HepG2 (cell line): ENCODE data around the gene MSGN1. TPM values are rescaled to one million over a fixed set of nuclear protein-coding genes. Genes with fewer than 3 reads are reported as not detected.

Experiments used
- ATAC-seq: fragments of 200-7000 bp; cut with Tn5 transposase; 3 replicates; pipeline ENCODE4 v1.9.1; 2020; ENCODE audit warnings: mild to moderate bottlenecking, moderate library complexity
- BruUV-seq: library from RNA; stranded (reverse); fragments of 400-500 nt; replicated peaks from 2 replicates; lab custom pipeline; 2021; lab: Mats Ljungman, UMichigan
- CTCF ChIA-PET: fragments of 300-600 bp; formaldehyde crosslinking; extraction: SDS; loops from one replicate; lab custom pipeline; 2021; ENCODE audit warnings: low total read pairs, inconsistent platforms, low intra/inter-chr PET ratio; lab: Yijun Ruan, JAX
- POLR2A ChIA-PET: fragments of 350-600 bp; sonication (Branson Sonifier 250); formaldehyde crosslinking; loops from one replicate; lab custom pipeline; 2020; ENCODE audit warnings: antibody characterized with exemption, inconsistent platforms; lab: Yijun Ruan, JAX
- DNase-seq: peaks from one replicate; pipeline ENCODE4 v3.0.0-alpha.2; 2015; ENCODE audit warnings: low spot score
- FAIRE-seq: peaks from 3 replicates; lab custom pipeline; 2011; peaks lifted over from hg19 to GRCh38; lab: Jason Lieb, UNC
- H2AFZ ChIP-seq: one replicate; pipeline ENCODE4 v1.6.1; 2011; ENCODE audit warnings: low read length, inconsistent platforms
- H3K27ac ChIP-seq: fragments of 300-600 bp; 3 replicates; pipeline ENCODE4 v1.8.0; 2011; ENCODE audit warnings: mixed run types, mild to moderate bottlenecking, mixed read lengths, low read length, inconsistent platforms; ENCODE audit not compliant: insufficient read depth; ENCODE audit errors: extremely low read length
- H3K27me3 ChIP-seq, 2 experiments: fragments of 200-600 bp in 1 of 2; 2 replicates in 1 of 2; 3 replicates in 1 of 2; pipeline versions ENCODE4 v1.6.0 to v1.8.0; 2011; ENCODE audit warnings: low read length in 2 of 2, mild to moderate bottlenecking in 2 of 2, moderate library complexity in 2 of 2, inconsistent platforms in 1 of 2; ENCODE audit not compliant: insufficient read depth in 2 of 2, control insufficient read depth in 1 of 2
- H3K36me3 ChIP-seq, 2 experiments: fragments of 200-600 bp in 1 of 2; replicated peaks in 1 of 2; 2 replicates in 1 of 2; 3 replicates in 1 of 2; pipeline versions ENCODE4 v1.5.1 to v1.8.0; 2011; ENCODE audit warnings: low read length in 2 of 2, inconsistent platforms in 1 of 2; ENCODE audit not compliant: insufficient read depth in 2 of 2, control insufficient read depth in 1 of 2
- H3K4me1 ChIP-seq: 2 replicates; pipeline ENCODE4 v1.5.1; 2012; ENCODE audit warnings: low read length, inconsistent platforms; ENCODE audit not compliant: insufficient read depth
- H3K4me2 ChIP-seq: 2 replicates; pipeline ENCODE4 v1.6.0; 2011; ENCODE audit warnings: low read depth, low read length, inconsistent platforms
- H3K4me3 ChIP-seq, 3 experiments: fragments of 200-600 bp in 1 of 3; sonication (generic), shearing (Covaris generic) in 1 of 3; replicated peaks in 1 of 3; 2 replicates each; pipeline ENCODE4 v1.5.1; 2011 to 2016; ENCODE audit warnings: low read length in 3 of 3, inconsistent platforms in 2 of 3, low read depth in 2 of 3, mild to moderate bottlenecking in 2 of 3, control low read depth in 1 of 3, mixed read lengths in 1 of 3; ENCODE audit not compliant: insufficient read depth in 1 of 3
- H3K79me2 ChIP-seq: one replicate; pipeline ENCODE4 v1.6.1; 2011; ENCODE audit warnings: low read length, inconsistent platforms; ENCODE audit not compliant: insufficient read depth
- H3K9ac ChIP-seq: 2 replicates; pipeline ENCODE4 v1.6.0; 2011; ENCODE audit warnings: mild to moderate bottlenecking, low read depth, low read length, inconsistent platforms; ENCODE audit not compliant: insufficient read depth
- H3K9me3 ChIP-seq: 2 replicates; pipeline ENCODE4 v1.5.1; 2012; ENCODE audit warnings: mild to moderate bottlenecking, low read length
- H4K20me1 ChIP-seq: 2 replicates; pipeline ENCODE4 v1.6.0; 2011; ENCODE audit warnings: inconsistent platforms, mild to moderate bottlenecking, low read length, moderate library complexity; ENCODE audit not compliant: insufficient read depth
- ARID2 ChIP-seq: sonication (generic); formaldehyde crosslinking; IDR thresholded peaks from 2 replicates; pipeline ENCODE4 v1.8.1; 2022; ENCODE audit warnings: mild to moderate bottlenecking, missing genetic modification reagents, borderline replicate concordance
- FOXO1 ChIP-seq: sonication (generic); formaldehyde crosslinking; IDR thresholded peaks from 2 replicates; pipeline ENCODE4 v1.4.0; 2020; ENCODE audit warnings: missing genetic modification reagents
- PAF1 ChIP-seq: IDR thresholded peaks from 2 replicates; pipeline ENCODE4 v1.6.1; 2016; ENCODE audit warnings: missing genetic modification reagents, missing compliant biosample characterization
- ZNF230 ChIP-seq: sonication (generic); formaldehyde crosslinking; IDR thresholded peaks from 2 replicates; pipeline ENCODE4 v1.4.0; 2020; ENCODE audit warnings: mild to moderate bottlenecking, missing genetic modification reagents
- ZNF629 ChIP-seq: sonication (generic); formaldehyde crosslinking; conservative IDR thresholded peaks from 2 replicates; pipeline ENCODE4 v1.5.0; 2020; ENCODE audit warnings: missing genetic modification reagents
- WGBS: methylation state at CpG from one replicate; pipeline ENCODE4 v1.1.6; 2017; ENCODE audit warnings: low lambda C conversion rate; 5-methylcytosine and 5-hydroxymethylcytosine counted together
- in situ Hi-C: cut with HindIII; loops from 2 replicates; pipeline ENCODE4 v1.10.0; 2017; ENCODE audit warnings: low pct_unique_long_range_greater_than_20kb; ENCODE audit not compliant: extremely low pct_ligation_motif_present
- intact Hi-C: fragments of 100-400 bp; cut with micrococcal nuclease; formaldehyde crosslinking; loops from one replicate; pipeline ENCODE4 v1.10.0; 2022; ENCODE audit not compliant: unreplicated experiment
- polyA plus RNA-seq, 8 experiments: library from polyadenylated mRNA; depleted of rRNA in 3 of 8; stranded (reverse) in 7 of 8; unstranded in 1 of 8; fragments of >200 nt; fragmentation: Illumina TruSeq in 4 of 8; extraction: Trizol in 4 of 8; gene quantifications; 2 replicates each; pipeline versions ENCODE4 v1.2.1 to v1.2.3, GENCODE V29; 2011 to 2016; ENCODE audit warnings: low read depth in 4 of 8, missing spikeins in 1 of 8, mixed read lengths in 1 of 8; ENCODE audit not compliant: insufficient read depth in 1 of 8
- total RNA-seq, 5 experiments: library from RNA; depleted of rRNA; stranded (reverse); fragments of >200 nt; fragmentation: Illumina TruSeq; extraction: Trizol; gene quantifications; 2 replicates each; pipeline ENCODE4 v1.2.3, GENCODE V29; 2016; ENCODE audit warnings: low read depth in 1 of 5
- TF ChIP-seq, protein P1 (sequence below): sonication (generic); formaldehyde crosslinking; IDR thresholded peaks from 2 replicates; pipeline ENCODE4 v1.5.0; 2020; ENCODE audit warnings: missing genetic modification reagents
- TF ChIP-seq, protein P2 (sequence below): sonication (generic); formaldehyde crosslinking; IDR thresholded peaks from 2 replicates; pipeline ENCODE4 v1.4.0; 2020; ENCODE audit warnings: missing genetic modification reagents

MSGN1 gene
- total and polyA plus RNA-seq, 2 of the 13 experiments (the other 11 are each of a cell fraction or from before 2014, with no cell fraction given), result not detected

DNA sequence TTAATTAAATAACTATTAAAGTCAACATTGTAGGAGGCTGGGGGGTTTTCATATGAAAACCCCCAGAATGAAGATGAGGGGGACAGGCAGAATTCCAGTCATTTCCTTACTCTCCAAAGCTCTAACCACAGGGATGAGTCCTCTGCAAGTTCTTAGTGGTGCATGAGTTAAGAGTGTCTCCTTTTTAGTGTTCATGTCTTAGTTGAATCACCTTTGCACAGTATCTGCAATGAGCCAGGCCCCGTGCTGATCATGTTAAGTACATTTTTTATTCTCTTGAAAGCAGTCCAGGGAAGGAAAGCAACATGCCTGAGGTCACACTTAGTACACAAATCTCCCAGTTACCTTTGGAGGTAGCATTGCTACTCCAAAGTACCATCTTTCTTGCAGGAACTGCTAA lies 25.7 kb upstream of the MSGN1 start:
- Histone ChIP-seq H3K4me3 (no peak overlapping the region), H3K36me3 (no peaks in the 10 kb centered on the region), H3K9ac (no peak overlapping the region), H2AFZ (no peak overlapping the region), H3K9me3 (no peaks in the 10 kb centered on the region), H3K4me2 (no peak overlapping the region), H3K79me2 (no peaks in the 10 kb centered on the region), H3K27me3 (peaks cover 2 to 6% of the 10 kb centered on the region in 2 experiments; a peak in 4 of 5 replicates), H3K27ac (no peak overlapping the region), H4K20me1 (no peaks in the 10 kb centered on the region), H3K4me1 (no peaks in the 10 kb centered on the region)
- FAIRE-seq, result no peak
- DNase-seq, result no peak
- no peak for ATAC-seq
- TF ChIP-seq ZNF629 (CRISPR knock-in tag) (no peak), PAF1 (CRISPR knock-in tag) (no peak), FOXO1 (CRISPR knock-in tag) (no peak), ZNF230 (CRISPR knock-in tag) (no peak), ARID2 (CRISPR knock-in tag) (no peak)
- TF ChIP-seq, protein P1, sequence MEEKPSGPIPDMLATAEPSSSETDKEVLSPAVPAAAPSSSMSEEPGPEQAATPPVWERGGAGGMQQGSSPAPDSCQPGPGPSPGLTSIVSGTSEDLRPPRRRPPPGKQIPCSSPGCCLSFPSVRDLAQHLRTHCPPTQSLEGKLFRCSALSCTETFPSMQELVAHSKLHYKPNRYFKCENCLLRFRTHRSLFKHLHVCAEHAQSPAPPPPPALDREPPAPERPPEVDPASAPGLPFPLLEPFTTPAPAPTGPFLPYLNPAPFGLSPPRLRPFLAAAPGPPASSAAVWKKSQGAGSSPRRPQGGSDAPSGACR (CRISPR knock-in tag), result no peak
- TF ChIP-seq, protein P2, sequence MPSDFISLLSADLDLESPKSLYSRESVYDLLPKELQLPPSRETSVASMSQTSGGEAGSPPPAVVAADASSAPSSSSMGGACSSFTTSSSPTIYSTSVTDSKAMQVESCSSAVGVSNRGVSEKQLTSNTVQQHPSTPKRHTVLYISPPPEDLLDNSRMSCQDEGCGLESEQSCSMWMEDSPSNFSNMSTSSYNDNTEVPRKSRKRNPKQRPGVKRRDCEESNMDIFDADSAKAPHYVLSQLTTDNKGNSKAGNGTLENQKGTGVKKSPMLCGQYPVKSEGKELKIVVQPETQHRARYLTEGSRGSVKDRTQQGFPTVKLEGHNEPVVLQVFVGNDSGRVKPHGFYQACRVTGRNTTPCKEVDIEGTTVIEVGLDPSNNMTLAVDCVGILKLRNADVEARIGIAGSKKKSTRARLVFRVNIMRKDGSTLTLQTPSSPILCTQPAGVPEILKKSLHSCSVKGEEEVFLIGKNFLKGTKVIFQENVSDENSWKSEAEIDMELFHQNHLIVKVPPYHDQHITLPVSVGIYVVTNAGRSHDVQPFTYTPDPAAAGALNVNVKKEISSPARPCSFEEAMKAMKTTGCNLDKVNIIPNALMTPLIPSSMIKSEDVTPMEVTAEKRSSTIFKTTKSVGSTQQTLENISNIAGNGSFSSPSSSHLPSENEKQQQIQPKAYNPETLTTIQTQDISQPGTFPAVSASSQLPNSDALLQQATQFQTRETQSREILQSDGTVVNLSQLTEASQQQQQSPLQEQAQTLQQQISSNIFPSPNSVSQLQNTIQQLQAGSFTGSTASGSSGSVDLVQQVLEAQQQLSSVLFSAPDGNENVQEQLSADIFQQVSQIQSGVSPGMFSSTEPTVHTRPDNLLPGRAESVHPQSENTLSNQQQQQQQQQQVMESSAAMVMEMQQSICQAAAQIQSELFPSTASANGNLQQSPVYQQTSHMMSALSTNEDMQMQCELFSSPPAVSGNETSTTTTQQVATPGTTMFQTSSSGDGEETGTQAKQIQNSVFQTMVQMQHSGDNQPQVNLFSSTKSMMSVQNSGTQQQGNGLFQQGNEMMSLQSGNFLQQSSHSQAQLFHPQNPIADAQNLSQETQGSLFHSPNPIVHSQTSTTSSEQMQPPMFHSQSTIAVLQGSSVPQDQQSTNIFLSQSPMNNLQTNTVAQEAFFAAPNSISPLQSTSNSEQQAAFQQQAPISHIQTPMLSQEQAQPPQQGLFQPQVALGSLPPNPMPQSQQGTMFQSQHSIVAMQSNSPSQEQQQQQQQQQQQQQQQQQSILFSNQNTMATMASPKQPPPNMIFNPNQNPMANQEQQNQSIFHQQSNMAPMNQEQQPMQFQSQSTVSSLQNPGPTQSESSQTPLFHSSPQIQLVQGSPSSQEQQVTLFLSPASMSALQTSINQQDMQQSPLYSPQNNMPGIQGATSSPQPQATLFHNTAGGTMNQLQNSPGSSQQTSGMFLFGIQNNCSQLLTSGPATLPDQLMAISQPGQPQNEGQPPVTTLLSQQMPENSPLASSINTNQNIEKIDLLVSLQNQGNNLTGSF (CRISPR knock-in tag), result no peak
- BruUV-seq, result no TSS peak
- in situ Hi-C loops, result no loop called here
- WGBS, result 0% methylated on average over 1 of the region's 1 CpG
- intact Hi-C loops, result no loop called here
- POLR2A ChIA-PET, result interaction anchor here (1.3 kb wide), 1 partner anchor 10 kb away, joined by 4 read pairs; no protein-coding TSS in a partner anchor
- CTCF ChIA-PET, result no interaction called here
